ENCODE measurements around the gene NLRC5. TPM values are rescaled to one million over a fixed set of nuclear protein-coding genes. Genes with fewer than 3 reads are reported as not detected.
A peak's percentile ranks its signal among the peaks of the same experiment; 100 is the strongest.
"Not testable (repeated sequence)": the region's sequence is repeated elsewhere in the genome, so short reads cannot be mapped to it uniquely, and the experiment has no call there.

Gene NLRC5
- total RNA-seq, 4 donors from 2014 or later = 21.8 to 52.4 (median 32.0) TPM

DNA sequence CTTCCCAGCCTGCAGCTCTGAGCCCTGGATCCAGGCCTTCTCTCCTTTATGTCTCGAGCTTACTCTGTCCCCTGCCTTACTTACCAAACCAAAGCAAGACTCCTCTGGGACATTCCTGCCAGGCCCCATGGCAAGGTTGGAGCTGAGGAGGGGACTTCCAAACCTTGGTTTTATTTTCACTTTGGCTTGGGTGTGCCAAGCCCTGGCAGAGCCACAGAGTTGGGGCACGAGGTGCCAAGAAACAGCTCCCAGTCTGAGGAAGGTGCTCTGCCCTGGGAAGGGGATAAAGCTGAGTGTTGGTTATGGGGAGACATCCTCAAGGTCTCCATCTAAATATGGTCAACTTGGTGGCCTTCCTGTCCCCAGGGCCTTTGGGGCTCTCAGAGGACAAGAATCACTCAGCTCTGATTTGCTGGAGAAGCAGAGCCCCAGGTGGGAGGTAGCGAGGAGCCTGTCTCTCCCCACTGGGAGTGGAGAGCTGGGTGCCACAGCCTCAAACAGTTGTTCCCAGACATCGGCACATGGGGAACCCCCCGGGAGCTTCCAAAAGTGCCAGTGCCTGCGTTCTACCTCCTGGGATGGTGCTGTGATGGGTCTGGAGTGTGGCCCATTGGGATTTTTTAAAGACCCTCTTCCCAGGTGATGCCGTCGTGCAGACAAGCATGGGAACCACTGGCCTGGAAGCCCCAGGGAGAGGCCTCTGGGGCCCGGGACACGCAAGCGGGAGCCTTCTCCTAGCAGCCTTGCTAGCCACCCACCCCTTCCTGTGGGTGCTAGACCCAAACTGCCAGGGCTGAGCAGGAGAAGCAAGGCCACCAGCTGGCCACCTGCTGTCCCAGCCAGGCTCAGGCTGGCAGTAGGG, 10.3 kb downstream of the NLRC5 start:
- WGBS, 2 donors = 67 to 72% methylated on average over 11 of the region's 11 CpGs
- H3K4me3 ChIP-seq (ENCODE audit: low read depth, poor library complexity, severe bottlenecking) = no peak overlapping the region
- intact Hi-C loops (cut with DNase I; ENCODE audit: low total_unique reads) = no loop called here
- DNase-seq (ENCODE audit: low spot score in 2 of 2) = peak in 1 of 2 donors; percentile 82
- TF ChIP-seq CTCF (IDR thresholded peaks at IDR 0.05) (no peak), POLR2A (IDR thresholded peaks at IDR 0.05) (no peak)

GRCh38 chr16:57000271-57001025, 11.1 kb downstream of the NLRC5 start:
- 53 to 55% methylated on average over 5 of the region's 5 CpGs for WGBS, 2 donors
- no peak overlapping the region for H3K4me3 ChIP-seq (ENCODE audit: low read depth, poor library complexity, severe bottlenecking)
- DNase-seq (ENCODE audit: low spot score in 2 of 2) = peak; percentile 58 to 92
- no peak for TF ChIP-seq POLR2A (IDR thresholded peaks at IDR 0.05)
- no peak for TF ChIP-seq CTCF (IDR thresholded peaks at IDR 0.05)
- intact Hi-C loops (cut with DNase I; ENCODE audit: low total_unique reads) = no loop called here

- H3K4me3 ChIP-seq (ENCODE audit: low read depth, poor library complexity, severe bottlenecking) = no peak overlapping the region
- TF ChIP-seq POLR2A (IDR thresholded peaks at IDR 0.05) (no peak), CTCF (IDR thresholded peaks at IDR 0.05) (no peak)
- intact Hi-C loops (cut with DNase I; ENCODE audit: low total_unique reads) = no loop called here
- DNase-seq (ENCODE audit: low spot score in 2 of 2) = peak in 1 of 2 donors; percentile 82
- 86% methylated on average over 8 of the region's 8 CpGs for WGBS, 2 donors
Observed at GRCh38 chr16:57001026-57001679, 11.8 kb downstream of the NLRC5 start.

- intact Hi-C loops (cut with DNase I; ENCODE audit: low total_unique reads) = no loop called here
- no peak overlapping the region for H3K4me3 ChIP-seq (ENCODE audit: low read depth, poor library complexity, severe bottlenecking)
- peak in 1 of 2 donors; percentile 73 for DNase-seq (ENCODE audit: low spot score in 2 of 2)
- 85% methylated on average over 22 of the region's 22 CpGs for WGBS, 2 donors
- no peak for TF ChIP-seq POLR2A (IDR thresholded peaks at IDR 0.05)
Observed at GRCh38 chr16:57003439-57004386, 14.4 kb downstream of the NLRC5 start.

GRCh38 chr16:57004387-57005250, 15.3 kb downstream of the NLRC5 start:
- peak in 1 of 2 donors; percentile 40 for DNase-seq (ENCODE audit: low spot score in 2 of 2)
- TF ChIP-seq POLR2A (IDR thresholded peaks at IDR 0.05) = no peak
- TF ChIP-seq CTCF (IDR thresholded peaks at IDR 0.05) = no peak
- 56 to 70% methylated on average over 15 of the region's 15 CpGs for WGBS, 2 donors
- H3K4me3 ChIP-seq (ENCODE audit: low read depth, poor library complexity, severe bottlenecking) = no peak overlapping the region
- intact Hi-C loops (cut with DNase I; ENCODE audit: low total_unique reads) = no loop called here

GRCh38 chr16:57005597-57005996, 16.2 kb downstream of the NLRC5 start:
- intact Hi-C loops (cut with DNase I; ENCODE audit: low total_unique reads); H3K4me3 ChIP-seq (ENCODE audit: low read depth, poor library complexity, severe bottlenecking): not testable (repeated sequence)
- DNase-seq (ENCODE audit: low spot score in 2 of 2) = peak in 1 of 2 donors; percentile 39
- 75 to 93% methylated on average over 2 of the region's 2 CpGs for WGBS, 2 donors

Measured in lower leg skin (tissue), 4 donors.